Suprapubic skin (tissue), 4 donors: ENCODE data around the gene IL3.

Experiments used
- CTCF ChIP-seq, 2 donors: fragments of 200-600 bp in 1 of 2; fragments of 450-650 bp in 1 of 2; sonication (generic) in 1 of 2; IDR thresholded peaks; one replicate each; pipeline ENCODE4 v1.5.1; 2016 to 2019; ENCODE audit warnings: antibody characterized with exemption in 2 of 2, mild to moderate bottlenecking in 1 of 2, moderate library complexity in 1 of 2
- EP300 ChIP-seq: sonication (generic); formaldehyde crosslinking; IDR thresholded peaks from one replicate; pipeline ENCODE4 v1.6.1; 2017; ENCODE audit warnings: antibody characterized with exemption
- POLR2A ChIP-seq, 2 donors: fragments of 450-650 bp; IDR thresholded peaks; one replicate each; pipeline ENCODE4 v1.6.1; 2017; ENCODE audit warnings: antibody characterized with exemption in 2 of 2, mild to moderate bottlenecking in 2 of 2, moderate library complexity in 2 of 2
- POLR2AphosphoS5 ChIP-seq, 3 donors: sonication (generic); formaldehyde crosslinking; IDR thresholded peaks; one replicate each; pipeline ENCODE4 v1.6.1; 2017; ENCODE audit warnings: antibody characterized with exemption in 3 of 3

- no peak for TF ChIP-seq CTCF (IDR thresholded peaks at IDR 0.05)
- TF ChIP-seq POLR2AphosphoS5 (IDR thresholded peaks at IDR 0.05): no peak
- no peak for TF ChIP-seq POLR2A (IDR thresholded peaks at IDR 0.05)
- TF ChIP-seq EP300: no peak
These were observed 37.7 kb upstream of the IL3 start for GRCh38 chr5:132022737-132023136.
